H1 (cell line): Measurements from ENCODE around the gene NEO1. TPM values are rescaled to one million over a fixed set of nuclear protein-coding genes. Genes with fewer than 3 reads are reported as not detected.

Experiments used
- CTCF ChIA-PET: fragments of 300-600 bp; sonication (Branson Sonifier 250); formaldehyde crosslinking; loops from one replicate; lab custom pipeline; 2021; ENCODE audit not compliant: partially characterized antibody; lab: Charles Lee
- POLR2A ChIA-PET: fragments of 300-600 bp; sonication (Branson Sonifier 250); formaldehyde crosslinking; loops from one replicate; lab custom pipeline; 2021; ENCODE audit warnings: inconsistent platforms; ENCODE audit not compliant: partially characterized antibody; lab: Charles Lee
- DNase-seq, 2 experiments: peaks; one replicate each; pipeline versions ENCODE4 v3.0.0 to v3.0.0-alpha.2; 2010 to 2022; ENCODE audit warnings: low spot score in 2 of 2, low read depth in 1 of 2, mixed read lengths in 1 of 2
- FAIRE-seq: peaks from 2 replicates; lab custom pipeline; 2011; peaks lifted over from hg19 to GRCh38; lab: Jason Lieb, UNC
- H2AFZ ChIP-seq: 2 replicates; pipeline ENCODE4 v1.8.1; 2012; ENCODE audit warnings: low read length, inconsistent platforms
- H2AK5ac ChIP-seq: 2 replicates; pipeline ENCODE4 v1.6.1; 2013; ENCODE audit warnings: low read depth, low read length
- H2BK120ac ChIP-seq: replicated peaks from 2 replicates; pipeline ENCODE3; 2013; ENCODE audit warnings: low read depth, low read length, inconsistent platforms
- H2BK12ac ChIP-seq: 2 replicates; pipeline ENCODE4 v1.6.1; 2013; ENCODE audit warnings: low read depth, low read length
- H2BK15ac ChIP-seq: 2 replicates; pipeline ENCODE4 v1.6.1; 2013; ENCODE audit warnings: low read length
- H2BK20ac ChIP-seq: 2 replicates; pipeline ENCODE4 v1.6.1; 2013; ENCODE audit warnings: low read length
- H2BK5ac ChIP-seq: 2 replicates; pipeline ENCODE4 v1.6.1; 2013; ENCODE audit warnings: low read depth, low read length
- H3K14ac ChIP-seq: 2 replicates; pipeline ENCODE4 v1.6.1; 2013; ENCODE audit warnings: inconsistent platforms; ENCODE audit not compliant: insufficient read length
- H3K18ac ChIP-seq: 2 replicates; pipeline ENCODE4 v1.6.1; 2013; ENCODE audit warnings: low read length; ENCODE audit errors: extremely low read depth
- H3K23ac ChIP-seq: 2 replicates; pipeline ENCODE4 v1.6.1; 2013; ENCODE audit warnings: inconsistent platforms; ENCODE audit not compliant: insufficient read length
- H3K23me2 ChIP-seq: 2 replicates; pipeline ENCODE4 v1.6.1; 2013; ENCODE audit warnings: low read depth, low read length
- H3K27ac ChIP-seq: 2 replicates; pipeline ENCODE4 v1.6.1; 2011; ENCODE audit warnings: low read depth, low read length, inconsistent platforms
- H3K27me3 ChIP-seq, 4 experiments: replicated peaks in 1 of 4; 1 replicate in 1 of 4; 2 replicates in 3 of 4; pipeline versions ENCODE4 v1.6.1 to v1.8.1; 2011 to 2013; ENCODE audit warnings: low read length in 3 of 4, mild to moderate bottlenecking in 3 of 4, inconsistent platforms in 2 of 4, mixed read lengths in 2 of 4, moderate library complexity in 1 of 4; ENCODE audit not compliant: control insufficient read depth in 3 of 4, insufficient read depth in 3 of 4; ENCODE audit errors: extremely low read depth in 1 of 4
- H3K36me3 ChIP-seq, 4 experiments: 2 replicates each; pipeline versions ENCODE4 v1.6.1 to v1.8.1; 2011 to 2013; ENCODE audit warnings: mild to moderate bottlenecking in 4 of 4, low read length in 3 of 4, moderate library complexity in 2 of 4, control low read depth in 1 of 4, inconsistent platforms in 1 of 4; ENCODE audit not compliant: insufficient read depth in 4 of 4, control insufficient read depth in 2 of 4
- H3K4ac ChIP-seq: replicated peaks from 2 replicates; pipeline ENCODE3; 2013; ENCODE audit warnings: low read length, low read depth, mixed read lengths, inconsistent platforms; ENCODE audit not compliant: insufficient read length
- H3K4me1 ChIP-seq, 4 experiments: replicated peaks in 1 of 4; 1 replicate in 1 of 4; 2 replicates in 3 of 4; pipeline versions ENCODE4 v1.6.1 to v1.8.1; 2011 to 2013; ENCODE audit warnings: low read length in 3 of 4, inconsistent platforms in 2 of 4, mixed read lengths in 1 of 4; ENCODE audit not compliant: insufficient read depth in 4 of 4, control insufficient read depth in 3 of 4
- H3K4me2 ChIP-seq, 2 experiments: 2 replicates each; pipeline versions ENCODE4 v1.6.1 to v1.8.1; 2011 to 2013; ENCODE audit warnings: low read depth in 2 of 2, low read length in 2 of 2, control low read depth in 1 of 2, inconsistent platforms in 1 of 2, mild to moderate bottlenecking in 1 of 2; ENCODE audit not compliant: insufficient read depth in 1 of 2
- H3K4me3 ChIP-seq, 4 experiments: fragments of 200-600, 300-600 bp in 1 of 4; sonication (generic), shearing (Covaris generic), sonication (Bioruptor Twin) in 1 of 4; 2 replicates each; pipeline versions ENCODE4 v1.5.1 to v1.8.1; 2011 to 2016; ENCODE audit warnings: low read length in 4 of 4, low read depth in 3 of 4, control low read depth in 2 of 4, inconsistent platforms in 2 of 4, mild to moderate bottlenecking in 2 of 4, mixed read lengths in 1 of 4, moderate library complexity in 1 of 4; ENCODE audit not compliant: insufficient read depth in 2 of 4; ENCODE audit errors: extremely low read depth in 1 of 4
- H3K56ac ChIP-seq: replicated peaks from 2 replicates; pipeline ENCODE3; 2013; ENCODE audit warnings: low read depth, mild to moderate bottlenecking, mixed read lengths, low read length, inconsistent platforms; ENCODE audit not compliant: insufficient read length
- H3K79me1 ChIP-seq: 2 replicates; pipeline ENCODE4 v1.6.1; 2013; ENCODE audit warnings: low read depth, low read length, control low read depth
- H3K79me2 ChIP-seq, 2 experiments: 2 replicates each; pipeline versions ENCODE4 v1.6.1 to v1.8.1; 2012 to 2013; ENCODE audit warnings: low read length in 2 of 2, mild to moderate bottlenecking in 2 of 2, inconsistent platforms in 1 of 2; ENCODE audit not compliant: insufficient read depth in 2 of 2, control insufficient read depth in 1 of 2
- H3K9ac ChIP-seq, 4 experiments: replicated peaks in 1 of 4; 1 replicate in 1 of 4; 2 replicates in 3 of 4; pipeline versions ENCODE4 v1.6.1 to v1.8.1; 2011 to 2013; ENCODE audit warnings: low read depth in 3 of 4, low read length in 3 of 4, control low read depth in 2 of 4, mild to moderate bottlenecking in 2 of 4, moderate library complexity in 2 of 4, inconsistent platforms in 1 of 4; ENCODE audit errors: extremely low read depth in 1 of 4
- H3K9me3 ChIP-seq, 2 experiments: 2 replicates each; pipeline versions ENCODE4 v1.6.1 to v1.8.1; 2012 to 2013; ENCODE audit warnings: mild to moderate bottlenecking in 2 of 2, moderate library complexity in 2 of 2, control low read depth in 1 of 2, inconsistent platforms in 1 of 2, low read depth in 1 of 2, low read length in 1 of 2, mixed read lengths in 1 of 2; ENCODE audit not compliant: insufficient read depth in 2 of 2
- H4K20me1 ChIP-seq, 2 experiments: replicated peaks in 1 of 2; 2 replicates each; pipeline versions ENCODE3 to v1.8.1; 2011 to 2013; ENCODE audit warnings: inconsistent platforms in 2 of 2, low read length in 2 of 2, mild to moderate bottlenecking in 1 of 2; ENCODE audit not compliant: insufficient read depth in 2 of 2, control insufficient read depth in 1 of 2
- H4K5ac ChIP-seq: 2 replicates; pipeline ENCODE4 v1.6.1; 2013; ENCODE audit warnings: low read length, low read depth, mixed read lengths, inconsistent platforms; ENCODE audit not compliant: insufficient read length
- H4K8ac ChIP-seq: 2 replicates; pipeline ENCODE4 v1.8.0; 2013; ENCODE audit warnings: mild to moderate bottlenecking, moderate library complexity, low read length, inconsistent platforms; ENCODE audit not compliant: insufficient read depth; ENCODE audit errors: extremely low read depth
- H4K91ac ChIP-seq: replicated peaks from 2 replicates; pipeline ENCODE3; 2013; ENCODE audit warnings: low read length, mixed read lengths, inconsistent platforms; ENCODE audit not compliant: insufficient read length
- ASH2L ChIP-seq: fragments of 200-600, 300-600 bp; sonication (generic); IDR thresholded peaks from one replicate; pipeline ENCODE4 v1.7.1; 2017; ENCODE audit warnings: low read length
- CHD1 ChIP-seq: IDR thresholded peaks from 2 replicates; pipeline ENCODE4 v1.6.1; 2012; ENCODE audit warnings: low read depth, low read length, improper control_type of control experiment
- KDM1A ChIP-seq: fragments of 200-600, 300-600 bp; sonication (generic); IDR thresholded peaks from 2 replicates; pipeline ENCODE4 v1.7.1; 2016; ENCODE audit warnings: mild to moderate bottlenecking, low read length, borderline replicate concordance
- POU5F1 ChIP-seq: IDR thresholded peaks from 2 replicates; pipeline ENCODE4 v1.6.1; 2011; ENCODE audit warnings: low read depth, mild to moderate bottlenecking, low read length, moderate library complexity
- RNF2 ChIP-seq: fragments of 200-900, 300-1000 bp; sonication (generic); IDR thresholded peaks from 2 replicates; pipeline ENCODE4 v1.7.1; 2016; ENCODE audit warnings: borderline replicate concordance, low read depth, mild to moderate bottlenecking, antibody characterized with exemption, low read length; ENCODE audit not compliant: poor library complexity, severe bottlenecking; ENCODE audit errors: missing control alignments
- SAP30 ChIP-seq: fragments of 300-600 bp; sonication (generic); IDR thresholded peaks from 2 replicates; pipeline ENCODE4 v1.7.1; 2012; ENCODE audit warnings: low read length, moderate library complexity, mild to moderate bottlenecking, inconsistent platforms; ENCODE audit not compliant: insufficient read depth, insufficient replicate concordance
- SP1 ChIP-seq: IDR thresholded peaks from 2 replicates; pipeline ENCODE4 v1.6.1; 2011; ENCODE audit warnings: low read depth, low read length
- SP4 ChIP-seq: IDR thresholded peaks from 2 replicates; pipeline ENCODE4 v1.6.1; 2012; ENCODE audit warnings: low read length, inconsistent platforms
- TCF12 ChIP-seq: IDR thresholded peaks from 2 replicates; pipeline ENCODE4 v1.6.1; 2011; ENCODE audit warnings: low read depth, mild to moderate bottlenecking, low read length
- WGBS, 2 experiments: shearing (Covaris generic) in 1 of 2; methylation state at CpG; one replicate each; pipeline versions ENCODE4 v1.1.6 to v1.1.7; 2013 to 2015; ENCODE audit warnings: low lambda C conversion rate in 2 of 2, mixed read lengths in 2 of 2, inconsistent platforms in 1 of 2, low coverage in 1 of 2, missing lambda C conversion rate in 1 of 2; ENCODE audit not compliant: insufficient replicate concordance in 2 of 2, insufficient coverage in 1 of 2, insufficient read length in 1 of 2; ENCODE audit errors: extremely low coverage in 1 of 2, missing lambda C conversion rate in 1 of 2; 5-methylcytosine and 5-hydroxymethylcytosine counted together
- polyA plus RNA-seq, 7 experiments: library from polyadenylated mRNA; depleted of rRNA in 3 of 7; stranded (reverse) in 5 of 7; unstranded in 2 of 7; fragments of >200 nt in 5 of 7; fragments of 200-250 nt in 2 of 7; gene quantifications; 1 replicate in 5 of 7; 2 replicates in 1 of 7; 4 replicates in 1 of 7; pipeline versions ENCODE4 v1.2.1 to v1.2.3, GENCODE V29; 2011 to 2013; ENCODE audit warnings: missing spikeins in 2 of 7, mixed read lengths in 2 of 7
- total RNA-seq: library from RNA; stranded (reverse); fragmentation: NEBNext Ultra II Directional; extraction: Animal tissue kit (Norgen Biotek cat#: 25700); gene quantifications from 2 replicates; pipeline ENCODE4 v1.2.1, GENCODE V29; 2021
- TF ChIP-seq, protein P1 (sequence below): IDR thresholded peaks from 2 replicates; pipeline ENCODE4 v1.6.1; 2011; ENCODE audit warnings: low read depth, mild to moderate bottlenecking, low read length; ENCODE audit not compliant: insufficient read depth
- TF ChIP-seq, protein P2 (sequence below), 3 experiments: IDR thresholded peaks; 1 replicate in 2 of 3; 2 replicates in 1 of 3; pipeline versions ENCODE4 v1.5.1 to v1.6.1; 2011; ENCODE audit warnings: low read length in 3 of 3, mild to moderate bottlenecking in 3 of 3, inconsistent platforms in 2 of 3, low read depth in 1 of 3, moderate library complexity in 1 of 3; ENCODE audit not compliant: insufficient read depth in 1 of 3; ENCODE audit errors: control extremely low read depth in 1 of 3

NEO1 gene
- total and polyA plus RNA-seq, 2 of the 8 experiments (the other 6 are each of a cell fraction or from before 2014, with no cell fraction given), result 36.0 to 51.0 TPM

- CTCF ChIA-PET, result interaction anchor here (0.7 to 1.6 kb wide), 13 partner anchors 16 to 361 kb away, joined by 3 to 5 read pairs (median 4); no protein-coding TSS in a partner anchor
- no peak overlapping the region for H2AK5ac ChIP-seq
- no peak overlapping the region for H3K18ac ChIP-seq
- H4K91ac ChIP-seq, result no peak overlapping the region
- no peak overlapping the region for H2BK15ac ChIP-seq
- H2BK120ac ChIP-seq, result no peak overlapping the region
- H3K4me3 ChIP-seq, result no peak overlapping the region
- H3K79me1 ChIP-seq, result peaks cover 3% of the 10 kb centered on the region; the same call in 1 of the 2 replicates
- H2BK20ac ChIP-seq, result no peak overlapping the region
- WGBS, 2 experiments, result 89% methylated on average over 2 of the region's 2 CpGs; no CpG with 5 or more reads in 1 of the 2 experiments
- no peaks in the 10 kb centered on the region; the same call in 1 of the 2 replicates for H3K23me2 ChIP-seq
- DNase-seq (no peak), FAIRE-seq (no peak)
- no peak overlapping the region for H3K4ac ChIP-seq
- peaks cover 0 to 5% (median 0%) of the 10 kb centered on the region in 4 experiments; a peak in 2 of 7 replicates for H3K4me1 ChIP-seq
- H2BK12ac ChIP-seq, result no peak overlapping the region
- no peak overlapping the region for H3K4me2 ChIP-seq
- peaks cover 0 to 78% of the 10 kb centered on the region in 2 experiments; a peak in 2 of 4 replicates for H3K79me2 ChIP-seq
- no peak overlapping the region for H3K56ac ChIP-seq
- no peaks in the 10 kb centered on the region for H3K36me3 ChIP-seq
- no peak overlapping the region for H3K27ac ChIP-seq
- no peak overlapping the region for H3K14ac ChIP-seq
- no peaks in the 10 kb centered on the region for H3K9me3 ChIP-seq
- POLR2A ChIA-PET, result no interaction called here
- peaks cover 0 to 2% of the 10 kb centered on the region in 2 experiments for H4K20me1 ChIP-seq
- H4K5ac ChIP-seq, result no peak overlapping the region
- H3K23ac ChIP-seq, result no peak overlapping the region
- H2AFZ ChIP-seq, result no peak overlapping the region
- no peak overlapping the region for H4K8ac ChIP-seq
- H3K9ac ChIP-seq, result no peak overlapping the region
- H3K27me3 ChIP-seq, result no peaks in the 10 kb centered on the region
- no peak overlapping the region for H2BK5ac ChIP-seq
- no peak for TF ChIP-seq POU5F1
- TF ChIP-seq, protein P1, sequence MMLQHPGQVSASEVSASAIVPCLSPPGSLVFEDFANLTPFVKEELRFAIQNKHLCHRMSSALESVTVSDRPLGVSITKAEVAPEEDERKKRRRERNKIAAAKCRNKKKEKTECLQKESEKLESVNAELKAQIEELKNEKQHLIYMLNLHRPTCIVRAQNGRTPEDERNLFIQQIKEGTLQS, result no peak
- no peak for TF ChIP-seq ASH2L
- TF ChIP-seq SAP30, result no peak
- no peak for TF ChIP-seq SP4
- TF ChIP-seq KDM1A, result no peak
- TF ChIP-seq SP1, result no peak
- TF ChIP-seq CHD1, result no peak
- TF ChIP-seq, protein P2, sequence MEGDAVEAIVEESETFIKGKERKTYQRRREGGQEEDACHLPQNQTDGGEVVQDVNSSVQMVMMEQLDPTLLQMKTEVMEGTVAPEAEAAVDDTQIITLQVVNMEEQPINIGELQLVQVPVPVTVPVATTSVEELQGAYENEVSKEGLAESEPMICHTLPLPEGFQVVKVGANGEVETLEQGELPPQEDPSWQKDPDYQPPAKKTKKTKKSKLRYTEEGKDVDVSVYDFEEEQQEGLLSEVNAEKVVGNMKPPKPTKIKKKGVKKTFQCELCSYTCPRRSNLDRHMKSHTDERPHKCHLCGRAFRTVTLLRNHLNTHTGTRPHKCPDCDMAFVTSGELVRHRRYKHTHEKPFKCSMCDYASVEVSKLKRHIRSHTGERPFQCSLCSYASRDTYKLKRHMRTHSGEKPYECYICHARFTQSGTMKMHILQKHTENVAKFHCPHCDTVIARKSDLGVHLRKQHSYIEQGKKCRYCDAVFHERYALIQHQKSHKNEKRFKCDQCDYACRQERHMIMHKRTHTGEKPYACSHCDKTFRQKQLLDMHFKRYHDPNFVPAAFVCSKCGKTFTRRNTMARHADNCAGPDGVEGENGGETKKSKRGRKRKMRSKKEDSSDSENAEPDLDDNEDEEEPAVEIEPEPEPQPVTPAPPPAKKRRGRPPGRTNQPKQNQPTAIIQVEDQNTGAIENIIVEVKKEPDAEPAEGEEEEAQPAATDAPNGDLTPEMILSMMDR (IDR thresholded peaks at IDR 0.05; ENCODE audit: control extremely low read depth in 1 of 3, insufficient read depth in 1 of 3, low read depth in 1 of 3, low read length in 3 of 3), result no peak
- no peak for TF ChIP-seq TCF12
- no peak for TF ChIP-seq RNF2
These were observed 30.5 kb downstream of the NEO1 start for GRCh38 chr15:73082812-73083211.
